NT2/D1 (cell line): ENCODE measurements around the gene SORL1.

Experiments used
- YY1 ChIP-seq: IDR thresholded peaks from 2 replicates; pipeline ENCODE4 v1.6.1; 2011; ENCODE audit not compliant: insufficient read length, insufficient read depth
- ZNF274 ChIP-seq: IDR thresholded peaks from 2 replicates; pipeline ENCODE4 v1.6.1; 2011; ENCODE audit warnings: mild to moderate bottlenecking, low read depth, low read length

DNA sequence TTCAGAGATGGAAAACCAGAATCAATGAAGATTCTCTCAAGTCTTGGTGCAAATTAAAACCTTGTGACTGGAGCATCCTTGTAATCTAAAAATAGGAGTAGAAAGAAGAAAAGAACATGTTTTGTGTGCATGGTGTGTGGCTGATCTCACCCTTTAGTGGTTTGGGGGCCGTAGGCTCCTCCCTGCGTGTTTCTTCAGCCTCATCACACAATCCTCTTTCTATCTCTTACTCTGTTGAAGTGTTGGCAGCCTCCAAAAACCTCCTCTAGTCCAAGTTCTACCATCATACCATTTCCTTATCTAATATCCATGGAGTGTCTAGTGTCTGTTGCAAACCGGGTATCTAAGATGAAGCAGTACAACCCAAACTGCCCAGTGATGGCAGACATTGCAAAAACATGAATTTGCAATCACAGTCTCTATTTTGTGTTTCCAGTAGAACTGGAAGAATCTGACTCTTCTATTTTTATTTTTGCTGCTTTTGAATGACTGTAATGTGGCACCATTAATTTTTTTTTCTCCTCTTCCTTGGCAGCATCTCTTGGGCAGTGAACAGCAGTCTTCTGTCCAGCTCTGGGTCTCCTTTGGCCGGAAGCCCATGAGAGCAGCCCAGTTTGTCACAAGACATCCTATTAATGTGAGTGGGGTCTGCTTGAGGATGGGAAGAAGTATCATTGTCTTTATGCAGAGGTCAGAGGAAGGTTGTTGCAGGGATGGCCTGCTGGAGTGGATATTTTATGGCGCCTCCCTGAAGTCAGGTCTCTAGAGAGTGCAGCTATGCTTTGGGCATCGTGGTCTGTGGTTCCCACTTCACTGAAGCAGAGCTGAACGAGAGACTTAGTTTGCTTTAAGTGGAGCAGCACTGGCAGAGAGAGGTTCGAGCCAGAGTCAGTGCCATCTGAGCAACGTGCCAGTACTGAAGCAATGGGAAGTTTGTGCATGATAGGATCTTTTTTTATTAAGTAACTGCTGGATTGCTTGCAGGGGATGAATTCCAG is 60.7 kb downstream of the SORL1 start:
- TF ChIP-seq YY1 (no peak), ZNF274 (no peak)
